Vagina (tissue), 2 donors: ENCODE results near the gene PDE1C.

Experiments used
- POLR2A ChIP-seq, 2 donors: fragments of 450-650 bp; IDR thresholded peaks; one replicate each; pipeline ENCODE4 v1.6.1; 2017; ENCODE audit warnings: antibody characterized with exemption in 2 of 2, mild to moderate bottlenecking in 2 of 2, moderate library complexity in 2 of 2
- POLR2AphosphoS5 ChIP-seq, 2 donors: sonication (generic); formaldehyde crosslinking; IDR thresholded peaks; one replicate each; pipeline ENCODE4 v1.9.0; 2017; ENCODE audit warnings: antibody characterized with exemption in 2 of 2, mild to moderate bottlenecking in 2 of 2, low read depth in 1 of 2; ENCODE audit not compliant: insufficient read depth in 1 of 2
- TF ChIP-seq, protein P1 (sequence below), 3 experiments: fragments of 450-650 bp in 2 of 3; fragments of 200-600 bp in 1 of 3; sonication (generic) in 1 of 3; IDR thresholded peaks; one replicate each; pipeline ENCODE4 v1.5.1; 2017 to 2019; ENCODE audit warnings: antibody characterized with exemption in 3 of 3, mild to moderate bottlenecking in 2 of 3, moderate library complexity in 2 of 3

DNA sequence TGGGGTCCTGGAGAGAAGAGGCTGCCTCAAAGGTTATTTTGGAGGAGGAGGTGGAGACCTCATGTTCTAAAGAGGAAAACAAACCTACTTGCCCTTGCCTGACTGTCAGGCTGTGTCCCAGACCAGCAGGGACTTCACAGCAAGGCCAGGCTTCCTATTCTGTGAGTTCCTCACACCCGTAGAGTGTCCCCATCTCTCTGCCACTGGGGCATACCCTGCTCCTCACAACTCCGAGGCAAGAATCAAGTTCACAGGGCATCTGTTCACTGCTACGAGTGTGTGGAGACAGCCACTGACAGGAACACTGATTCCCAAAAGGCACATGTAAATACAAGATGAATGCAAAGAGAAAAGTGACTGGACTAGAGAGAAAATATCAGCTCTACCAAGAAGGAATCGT is 38.0 kb downstream of the PDE1C start:
- TF ChIP-seq, protein P1, sequence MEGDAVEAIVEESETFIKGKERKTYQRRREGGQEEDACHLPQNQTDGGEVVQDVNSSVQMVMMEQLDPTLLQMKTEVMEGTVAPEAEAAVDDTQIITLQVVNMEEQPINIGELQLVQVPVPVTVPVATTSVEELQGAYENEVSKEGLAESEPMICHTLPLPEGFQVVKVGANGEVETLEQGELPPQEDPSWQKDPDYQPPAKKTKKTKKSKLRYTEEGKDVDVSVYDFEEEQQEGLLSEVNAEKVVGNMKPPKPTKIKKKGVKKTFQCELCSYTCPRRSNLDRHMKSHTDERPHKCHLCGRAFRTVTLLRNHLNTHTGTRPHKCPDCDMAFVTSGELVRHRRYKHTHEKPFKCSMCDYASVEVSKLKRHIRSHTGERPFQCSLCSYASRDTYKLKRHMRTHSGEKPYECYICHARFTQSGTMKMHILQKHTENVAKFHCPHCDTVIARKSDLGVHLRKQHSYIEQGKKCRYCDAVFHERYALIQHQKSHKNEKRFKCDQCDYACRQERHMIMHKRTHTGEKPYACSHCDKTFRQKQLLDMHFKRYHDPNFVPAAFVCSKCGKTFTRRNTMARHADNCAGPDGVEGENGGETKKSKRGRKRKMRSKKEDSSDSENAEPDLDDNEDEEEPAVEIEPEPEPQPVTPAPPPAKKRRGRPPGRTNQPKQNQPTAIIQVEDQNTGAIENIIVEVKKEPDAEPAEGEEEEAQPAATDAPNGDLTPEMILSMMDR (IDR thresholded peaks at IDR 0.05) = no peak
- TF ChIP-seq POLR2A (IDR thresholded peaks at IDR 0.05) (no peak), POLR2AphosphoS5 (IDR thresholded peaks at IDR 0.05; ENCODE audit: insufficient read depth in 1 of 2, low read depth in 1 of 2) (no peak)
